ENCODE results near the gene CALN1. TPM values are rescaled to one million over a fixed set of nuclear protein-coding genes. Genes with fewer than 3 reads are reported as not detected.
"Not testable (repeated sequence)": the region's sequence is repeated elsewhere in the genome, so short reads cannot be mapped to it uniquely, and the experiment has no call there.

Gene CALN1
- polyA plus RNA-seq, 1 donor (not counting 4 experiments of a cell fraction or from before 2014, with no cell fraction given) = not detected

GRCh38 chr7:71740174-71740560 lies 672.0 kb downstream of the CALN1 start:
- no peaks in the 10 kb centered on the region for H3K4me1 ChIP-seq (ENCODE audit: control insufficient read depth, extremely low read depth, insufficient read depth, low read length)
- H3K27me3 ChIP-seq (ENCODE audit: control insufficient read depth, extremely low read depth, insufficient read depth, low read length) = no peaks in the 10 kb centered on the region
- no peak overlapping the region for H3K9ac ChIP-seq (ENCODE audit: control insufficient read depth, extremely low read depth, insufficient read depth, low read length)
- H4K20me1 ChIP-seq (ENCODE audit: control insufficient read depth, extremely low read depth, insufficient read depth, low read length) = no peaks in the 10 kb centered on the region
- no peaks in the 10 kb centered on the region for H3K9me1 ChIP-seq (ENCODE audit: control insufficient read depth, extremely low read depth, insufficient read depth, low read length)
- dilution Hi-C loops (cut with MboI; ENCODE audit: extremely low pct_ligation_motif_present, low sequenced_read_pairs) = loop anchor here (25.0 kb wide), 1 partner anchor 878 kb away; no protein-coding TSS in a partner anchor
- no peak for DNase-seq (ENCODE audit: low read depth, low spot score)
- H3K27ac ChIP-seq (ENCODE audit: control insufficient read depth, insufficient read depth, low read length) = no peak overlapping the region
- H3K4me2 ChIP-seq (ENCODE audit: control insufficient read depth, extremely low read depth, insufficient read depth, low read depth, low read length) = no peak overlapping the region
- TF ChIP-seq CTCF (optimal IDR thresholded peaks at IDR 0.05 in 1 of 3, IDR thresholded peaks at IDR 0.05 in 1 of 3, conservative IDR thresholded peaks at IDR 0.05 in 1 of 3; ENCODE audit: extremely low read depth in 1 of 3, insufficient read depth in 2 of 3, low read length in 3 of 3) (no peak), EZH2 (IDR thresholded peaks at IDR 0.05; ENCODE audit: low read length) (no peak)
- FAIRE-seq = no peak
- no peaks in the 10 kb centered on the region for H3K79me2 ChIP-seq (ENCODE audit: control insufficient read depth, insufficient read depth, low read length)
- no peak overlapping the region for H2AFZ ChIP-seq (ENCODE audit: control insufficient read depth, low read length)
- H3K9me3 ChIP-seq (ENCODE audit: control insufficient read depth, low read depth, low read length) = no peaks in the 10 kb centered on the region
- H3K4me3 ChIP-seq (ENCODE audit: control insufficient read depth in 2 of 3, extremely low read depth in 1 of 3, insufficient read depth in 2 of 3, low read depth in 1 of 3, low read length in 3 of 3) = no peak overlapping the region
- no peaks in the 10 kb centered on the region for H3K36me3 ChIP-seq (ENCODE audit: control insufficient read depth in 2 of 2, extremely low read depth in 1 of 2, insufficient read depth in 2 of 2, low read length in 2 of 2)

- Histone ChIP-seq H3K4me1 (ENCODE audit: control insufficient read depth, extremely low read depth, insufficient read depth, low read length) (no peaks in the 10 kb centered on the region), H3K4me2 (ENCODE audit: control insufficient read depth, extremely low read depth, insufficient read depth, low read depth, low read length) (no peak overlapping the region), H3K9ac (ENCODE audit: control insufficient read depth, extremely low read depth, insufficient read depth, low read length) (no peak overlapping the region), H3K27me3 (ENCODE audit: control insufficient read depth, extremely low read depth, insufficient read depth, low read length) (no peaks in the 10 kb centered on the region), H3K36me3 (ENCODE audit: control insufficient read depth in 2 of 2, extremely low read depth in 1 of 2, insufficient read depth in 2 of 2, low read length in 2 of 2) (no peaks in the 10 kb centered on the region), H2AFZ (ENCODE audit: control insufficient read depth, low read length) (no peak overlapping the region), H4K20me1 (ENCODE audit: control insufficient read depth, extremely low read depth, insufficient read depth, low read length) (no peaks in the 10 kb centered on the region), H3K9me3 (ENCODE audit: control insufficient read depth, low read depth, low read length) (no peaks in the 10 kb centered on the region), H3K79me2 (ENCODE audit: control insufficient read depth, insufficient read depth, low read length) (no peaks in the 10 kb centered on the region), H3K27ac (ENCODE audit: control insufficient read depth, insufficient read depth, low read length) (no peak overlapping the region), H3K4me3 (ENCODE audit: control insufficient read depth in 2 of 3, extremely low read depth in 1 of 3, insufficient read depth in 2 of 3, low read depth in 1 of 3, low read length in 3 of 3) (no peak overlapping the region), H3K9me1 (ENCODE audit: control insufficient read depth, extremely low read depth, insufficient read depth, low read length) (no peaks in the 10 kb centered on the region)
- dilution Hi-C loops (cut with MboI; ENCODE audit: extremely low pct_ligation_motif_present, low sequenced_read_pairs) = loop anchor here (25.0 kb wide), 1 partner anchor 877 kb away; no protein-coding TSS in a partner anchor
- DNase-seq (ENCODE audit: low read depth, low spot score) = no peak
- FAIRE-seq = no peak
- TF ChIP-seq CTCF (optimal IDR thresholded peaks at IDR 0.05 in 1 of 3, IDR thresholded peaks at IDR 0.05 in 1 of 3, conservative IDR thresholded peaks at IDR 0.05 in 1 of 3; ENCODE audit: extremely low read depth in 1 of 3, insufficient read depth in 2 of 3, low read length in 3 of 3) = no peak
- no peak for TF ChIP-seq EZH2 (IDR thresholded peaks at IDR 0.05; ENCODE audit: low read length)
Measured at GRCh38 chr7:71739520-71740173, 672.5 kb downstream of the CALN1 start.

GRCh38 chr7:71737931-71738540 lies 674.1 kb downstream of the CALN1 start:
- not testable (repeated sequence) for H3K36me3 ChIP-seq (ENCODE audit: control insufficient read depth in 2 of 2, extremely low read depth in 1 of 2, insufficient read depth in 2 of 2, low read length in 2 of 2); H3K9me3 ChIP-seq (ENCODE audit: control insufficient read depth, low read depth, low read length); H3K27me3 ChIP-seq (ENCODE audit: control insufficient read depth, extremely low read depth, insufficient read depth, low read length); H3K27ac ChIP-seq (ENCODE audit: control insufficient read depth, insufficient read depth, low read length); H3K9ac ChIP-seq (ENCODE audit: control insufficient read depth, extremely low read depth, insufficient read depth, low read length); DNase-seq (ENCODE audit: low read depth, low spot score); FAIRE-seq; H4K20me1 ChIP-seq (ENCODE audit: control insufficient read depth, extremely low read depth, insufficient read depth, low read length); H3K4me3 ChIP-seq (ENCODE audit: control insufficient read depth in 2 of 3, extremely low read depth in 1 of 3, insufficient read depth in 2 of 3, low read depth in 1 of 3, low read length in 3 of 3); H3K9me1 ChIP-seq (ENCODE audit: control insufficient read depth, extremely low read depth, insufficient read depth, low read length); H3K4me2 ChIP-seq (ENCODE audit: control insufficient read depth, extremely low read depth, insufficient read depth, low read depth, low read length); H3K4me1 ChIP-seq (ENCODE audit: control insufficient read depth, extremely low read depth, insufficient read depth, low read length); H2AFZ ChIP-seq (ENCODE audit: control insufficient read depth, low read length); H3K79me2 ChIP-seq (ENCODE audit: control insufficient read depth, insufficient read depth, low read length)
- dilution Hi-C loops (cut with MboI; ENCODE audit: extremely low pct_ligation_motif_present, low sequenced_read_pairs) = loop anchor here (25.0 kb wide), 1 partner anchor 876 kb away; no protein-coding TSS in a partner anchor
